GM19035 (cell line): Measurements from ENCODE around the gene TMPRSS9.
A peak's percentile ranks its signal among the peaks of the same experiment; 100 is the strongest.

ENCODE experiments used
- ATAC-seq: cut with Tn5 transposase; IDR thresholded peaks from one replicate; pipeline ENCODE4 v1.9.1; 2021; ENCODE audit not compliant: unreplicated experiment

Gene TMPRSS9

GRCh38 chr19:2359992-2360685 lies at the start of gene TMPRSS9:
Gene TMPRSS9, plus strand, starts transcription at chr19:2360265. Its CDS starts 29,521 bp downstream, at chr19:2389786.
- no peak for ATAC-seq

GRCh38 chr19:2311093-2311492 lies 49.0 kb upstream of the TMPRSS9 start:
- no peak for ATAC-seq

GRCh38 chr19:2312820-2313501 lies 47.1 kb upstream of the TMPRSS9 start:
- ATAC-seq, result no peak

- ATAC-seq, result no peak
Observed at GRCh38 chr19:2315121-2315817, 44.8 kb upstream of the TMPRSS9 start.

GRCh38 chr19:2315818-2316353 lies 44.2 kb upstream of the TMPRSS9 start:
- ATAC-seq, result no peak

GRCh38 chr19:2317300-2317699 lies 42.8 kb upstream of the TMPRSS9 start:
- ATAC-seq, result no peak

- ATAC-seq, result no peak
Observed at GRCh38 chr19:2317756-2318155, 42.3 kb upstream of the TMPRSS9 start.

- ATAC-seq, result no peak
Observed at GRCh38 chr19:2318923-2319322, 41.1 kb upstream of the TMPRSS9 start.

GRCh38 chr19:2319551-2319950 lies 40.5 kb upstream of the TMPRSS9 start:
- ATAC-seq, result no peak

- no peak for ATAC-seq
Observed at GRCh38 chr19:2320049-2320448, 40.0 kb upstream of the TMPRSS9 start.

- ATAC-seq, result no peak
Observed at GRCh38 chr19:2320939-2321338, 39.1 kb upstream of the TMPRSS9 start.

- ATAC-seq, result no peak
Observed at GRCh38 chr19:2321565-2322283, 38.3 kb upstream of the TMPRSS9 start.

GRCh38 chr19:2323707-2324106 lies 36.4 kb upstream of the TMPRSS9 start:
- ATAC-seq, result no peak

GRCh38 chr19:2324220-2324948 lies 35.7 kb upstream of the TMPRSS9 start:
- no peak for ATAC-seq

GRCh38 chr19:2325281-2326046 lies 34.6 kb upstream of the TMPRSS9 start:
- ATAC-seq, result no peak

GRCh38 chr19:2326699-2327360 lies 33.2 kb upstream of the TMPRSS9 start:
- no peak for ATAC-seq

GRCh38 chr19:2327773-2328400 lies 32.2 kb upstream of the TMPRSS9 start:
- ATAC-seq, result peak; percentile 37

- ATAC-seq, result peak; percentile 76
Observed at GRCh38 chr19:2328401-2329148, 31.5 kb upstream of the TMPRSS9 start, which contains the start of the genes LSM7 and SPPL2B. Gene LSM7, minus strand, starts transcription at chr19:2328586. Its CDS starts 20 bp downstream, at chr19:2328566. Gene SPPL2B, plus strand, starts transcription at chr19:2328684. Its CDS starts 26 bp downstream, at chr19:2328710.
